H1 (cell line): ENCODE measurements around the gene HSF2. TPM values are rescaled to one million over a fixed set of nuclear protein-coding genes. Genes with fewer than 3 reads are reported as not detected.

Experiments used
- RFX5 ChIP-seq: IDR thresholded peaks from 2 replicates; pipeline ENCODE4 v1.6.1; 2011; ENCODE audit warnings: low read depth, low read length, improper control_type of control experiment, borderline replicate concordance
- YY1 ChIP-seq: IDR thresholded peaks from 2 replicates; pipeline ENCODE4 v1.6.1; 2011; ENCODE audit warnings: low read depth, mild to moderate bottlenecking, low read length
- polyA plus RNA-seq, 7 experiments: library from polyadenylated mRNA; depleted of rRNA in 3 of 7; stranded (reverse) in 5 of 7; unstranded in 2 of 7; fragments of >200 nt in 5 of 7; fragments of 200-250 nt in 2 of 7; gene quantifications; 1 replicate in 5 of 7; 2 replicates in 1 of 7; 4 replicates in 1 of 7; pipeline versions ENCODE4 v1.2.1 to v1.2.3, GENCODE V29; 2011 to 2013; ENCODE audit warnings: missing spikeins in 2 of 7, mixed read lengths in 2 of 7
- total RNA-seq: library from RNA; stranded (reverse); fragmentation: NEBNext Ultra II Directional; extraction: Animal tissue kit (Norgen Biotek cat#: 25700); gene quantifications from 2 replicates; pipeline ENCODE4 v1.2.1, GENCODE V29; 2021

HSF2 gene
- total and polyA plus RNA-seq, 2 of the 8 experiments (the other 6 are each of a cell fraction or from before 2014, with no cell fraction given): 16.3 to 18.3 TPM

DNA sequence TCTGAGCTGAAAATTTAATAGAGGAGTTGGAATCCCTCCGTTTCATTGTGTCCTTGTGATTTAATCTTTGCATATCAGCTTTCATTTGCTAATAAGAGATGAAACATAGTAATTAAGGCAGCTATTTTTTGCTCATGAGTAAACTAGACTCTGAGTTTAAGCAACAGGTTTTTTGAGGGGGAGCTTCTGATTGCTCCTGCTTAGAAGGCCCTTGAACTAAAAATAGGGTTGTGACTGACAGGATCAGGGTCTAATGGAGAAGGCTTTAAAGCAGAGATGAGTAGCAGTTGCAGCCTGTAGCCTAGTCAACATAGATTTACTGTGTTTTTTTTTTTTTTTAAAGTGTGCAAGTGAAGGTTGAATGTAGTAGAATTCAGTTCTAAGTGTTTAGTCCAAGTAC, 17.4 kb downstream of the HSF2 start (continued):
- no peak for TF ChIP-seq RFX5
- no peak for TF ChIP-seq YY1
